ENCODE data around the gene HNRNPL.
A peak's percentile ranks its signal among the peaks of the same experiment; 100 is the strongest.
"Not testable (repeated sequence)": the region's sequence is repeated elsewhere in the genome, so short reads cannot be mapped to it uniquely, and the experiment has no call there.

HNRNPL gene

GRCh38 chr19:38849860-38850435, at the start of gene HNRNPL:
TSS of gene HNRNPL (minus strand) at chr19:38849986. CDS start at chr19:38849966, 20 bp downstream.
- no peak for DNase-seq

GRCh38 chr19:38898788-38899446, 49.1 kb upstream of the HNRNPL start:
- peak; percentile 25 for DNase-seq

GRCh38 chr19:38894968-38895367, 45.2 kb upstream of the HNRNPL start:
- DNase-seq = no peak

- DNase-seq = no peak
Measured at GRCh38 chr19:38893341-38893771, 43.6 kb upstream of the HNRNPL start.

- DNase-seq = no peak
Measured at GRCh38 chr19:38892841-38893240, 43.1 kb upstream of the HNRNPL start.

GRCh38 chr19:38891771-38892170, 42.0 kb upstream of the HNRNPL start:
- DNase-seq = no peak

GRCh38 chr19:38890686-38891085, 40.9 kb upstream of the HNRNPL start:
- DNase-seq = no peak

GRCh38 chr19:38889803-38890202, 40.0 kb upstream of the HNRNPL start:
- no peak for DNase-seq

GRCh38 chr19:38888876-38889275, 39.1 kb upstream of the HNRNPL start:
- no peak for DNase-seq

GRCh38 chr19:38884691-38885090, 34.9 kb upstream of the HNRNPL start:
- not testable (repeated sequence) for DNase-seq

- no peak for DNase-seq
Measured at GRCh38 chr19:38883286-38883685, 33.5 kb upstream of the HNRNPL start.

- DNase-seq = no peak
Measured at GRCh38 chr19:38880882-38881609, 31.3 kb upstream of the HNRNPL start.

- no peak for DNase-seq
Measured at GRCh38 chr19:38880076-38880881, 30.5 kb upstream of the HNRNPL start.

GRCh38 chr19:38879400-38879751, 29.6 kb upstream of the HNRNPL start:
- DNase-seq = no peak

- DNase-seq = no peak
Measured at GRCh38 chr19:38878575-38879399, 29.0 kb upstream of the HNRNPL start.

- peak; percentile 28 for DNase-seq
Measured at GRCh38 chr19:38877781-38878574, 28.2 kb upstream of the HNRNPL start, which contains the start of gene RINL. TSS of gene RINL (minus strand) at chr19:38878275. CDS start at chr19:38876742, 1,533 bp downstream.

- DNase-seq = no peak
Measured at GRCh38 chr19:38875656-38876395, 26.0 kb upstream of the HNRNPL start.

- not testable (repeated sequence) for DNase-seq
Measured at GRCh38 chr19:38873400-38873799, 23.6 kb upstream of the HNRNPL start.

GRCh38 chr19:38870612-38871011, 20.8 kb upstream of the HNRNPL start:
- no peak for DNase-seq

- peak; percentile 80 for DNase-seq
Measured at GRCh38 chr19:38869836-38870607, 20.2 kb upstream of the HNRNPL start.

All from suppressor macrophage treated with lipopolysaccharide for 4 hours (primary cell).